HL-60 (cell line): ENCODE results near the gene KRT86.
A peak's percentile ranks its signal among the peaks of the same experiment; 100 is the strongest.

ENCODE experiments used
- DNase-seq, 2 experiments: peaks; one replicate each; pipeline ENCODE4 v3.0.0-alpha.2; 2010 to 2020; ENCODE audit warnings: low read depth in 1 of 2, low spot score in 1 of 2
- H3K27ac ChIP-seq: fragments of 250-450 bp; sonication (Bioruptor Pico); replicated peaks from 2 replicates; pipeline ENCODE4 v1.5.1; 2020; ENCODE audit warnings: mild to moderate bottlenecking, moderate library complexity
- H3K27me3 ChIP-seq: fragments of 250-450 bp; sonication (Bioruptor Pico); 2 replicates; pipeline ENCODE4 v1.5.1; 2021; ENCODE audit warnings: mild to moderate bottlenecking, moderate library complexity; ENCODE audit not compliant: insufficient read depth, poor library complexity, severe bottlenecking
- H3K4me3 ChIP-seq: replicated peaks from 2 replicates; pipeline ENCODE4 v1.5.1; 2011; ENCODE audit warnings: mild to moderate bottlenecking, control low read depth, low read length; ENCODE audit not compliant: insufficient read depth
- GABPA ChIP-seq: IDR thresholded peaks from 2 replicates; pipeline ENCODE4 v1.6.1; 2012; ENCODE audit warnings: low read depth
- POLR2AphosphoS5 ChIP-seq: IDR thresholded peaks from 2 replicates; pipeline ENCODE4 v1.6.1; 2012; ENCODE audit warnings: low read depth
- SPI1 ChIP-seq: IDR thresholded peaks from 2 replicates; pipeline ENCODE4 v1.6.1; 2012; ENCODE audit warnings: low read depth, mild to moderate bottlenecking, borderline replicate concordance
- TF ChIP-seq, protein P1 (sequence below): IDR thresholded peaks from 2 replicates; pipeline ENCODE4 v1.6.1; 2012; ENCODE audit warnings: low read depth; ENCODE audit not compliant: insufficient replicate concordance
- TF ChIP-seq, protein P2 (sequence below): IDR thresholded peaks from one replicate; pipeline ENCODE4 v1.5.1; 2011; ENCODE audit warnings: low read length, control low read depth, inconsistent platforms; ENCODE audit not compliant: insufficient read depth

KRT86 gene

DNA sequence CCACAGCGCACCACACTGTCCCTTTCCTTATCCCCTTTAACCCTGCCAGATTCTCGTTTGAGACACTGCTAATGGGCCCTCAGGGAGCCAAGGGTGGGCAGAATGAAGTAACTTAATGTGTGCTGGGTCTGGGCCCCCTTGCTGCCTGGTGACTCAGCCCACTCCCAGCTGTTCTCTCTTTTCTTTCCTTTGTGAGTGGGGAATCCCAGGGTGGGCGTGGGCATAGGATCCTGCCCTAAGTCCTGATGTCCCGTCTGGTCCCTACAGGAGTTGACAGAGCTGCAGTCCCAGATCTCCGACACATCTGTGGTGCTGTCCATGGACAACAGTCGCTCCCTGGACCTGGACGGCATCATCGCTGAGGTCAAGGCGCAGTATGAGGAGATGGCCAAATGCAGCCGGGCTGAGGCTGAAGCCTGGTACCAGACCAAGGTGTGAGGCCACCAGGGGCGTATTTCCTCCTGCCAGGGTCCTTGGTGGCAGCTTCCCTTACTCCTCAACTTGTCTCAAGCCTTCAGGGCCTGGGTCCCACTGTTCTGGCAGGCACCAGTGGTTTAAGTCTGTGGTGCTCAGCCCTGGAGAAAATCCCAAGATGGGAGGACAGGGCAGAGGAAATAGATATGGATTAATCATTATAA is 33.1 kb upstream of the KRT86 start:
- Histone ChIP-seq H3K4me3 (no peak overlapping the region), H3K27me3 (no peaks in the 10 kb centered on the region), H3K27ac (no peak overlapping the region)
- DNase-seq, result no peak
- no peak for TF ChIP-seq SPI1
- TF ChIP-seq POLR2AphosphoS5, result no peak
- TF ChIP-seq, protein P1, sequence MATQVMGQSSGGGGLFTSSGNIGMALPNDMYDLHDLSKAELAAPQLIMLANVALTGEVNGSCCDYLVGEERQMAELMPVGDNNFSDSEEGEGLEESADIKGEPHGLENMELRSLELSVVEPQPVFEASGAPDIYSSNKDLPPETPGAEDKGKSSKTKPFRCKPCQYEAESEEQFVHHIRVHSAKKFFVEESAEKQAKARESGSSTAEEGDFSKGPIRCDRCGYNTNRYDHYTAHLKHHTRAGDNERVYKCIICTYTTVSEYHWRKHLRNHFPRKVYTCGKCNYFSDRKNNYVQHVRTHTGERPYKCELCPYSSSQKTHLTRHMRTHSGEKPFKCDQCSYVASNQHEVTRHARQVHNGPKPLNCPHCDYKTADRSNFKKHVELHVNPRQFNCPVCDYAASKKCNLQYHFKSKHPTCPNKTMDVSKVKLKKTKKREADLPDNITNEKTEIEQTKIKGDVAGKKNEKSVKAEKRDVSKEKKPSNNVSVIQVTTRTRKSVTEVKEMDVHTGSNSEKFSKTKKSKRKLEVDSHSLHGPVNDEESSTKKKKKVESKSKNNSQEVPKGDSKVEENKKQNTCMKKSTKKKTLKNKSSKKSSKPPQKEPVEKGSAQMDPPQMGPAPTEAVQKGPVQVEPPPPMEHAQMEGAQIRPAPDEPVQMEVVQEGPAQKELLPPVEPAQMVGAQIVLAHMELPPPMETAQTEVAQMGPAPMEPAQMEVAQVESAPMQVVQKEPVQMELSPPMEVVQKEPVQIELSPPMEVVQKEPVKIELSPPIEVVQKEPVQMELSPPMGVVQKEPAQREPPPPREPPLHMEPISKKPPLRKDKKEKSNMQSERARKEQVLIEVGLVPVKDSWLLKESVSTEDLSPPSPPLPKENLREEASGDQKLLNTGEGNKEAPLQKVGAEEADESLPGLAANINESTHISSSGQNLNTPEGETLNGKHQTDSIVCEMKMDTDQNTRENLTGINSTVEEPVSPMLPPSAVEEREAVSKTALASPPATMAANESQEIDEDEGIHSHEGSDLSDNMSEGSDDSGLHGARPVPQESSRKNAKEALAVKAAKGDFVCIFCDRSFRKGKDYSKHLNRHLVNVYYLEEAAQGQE, result no peak
- no peak for TF ChIP-seq GABPA
- TF ChIP-seq, protein P2, sequence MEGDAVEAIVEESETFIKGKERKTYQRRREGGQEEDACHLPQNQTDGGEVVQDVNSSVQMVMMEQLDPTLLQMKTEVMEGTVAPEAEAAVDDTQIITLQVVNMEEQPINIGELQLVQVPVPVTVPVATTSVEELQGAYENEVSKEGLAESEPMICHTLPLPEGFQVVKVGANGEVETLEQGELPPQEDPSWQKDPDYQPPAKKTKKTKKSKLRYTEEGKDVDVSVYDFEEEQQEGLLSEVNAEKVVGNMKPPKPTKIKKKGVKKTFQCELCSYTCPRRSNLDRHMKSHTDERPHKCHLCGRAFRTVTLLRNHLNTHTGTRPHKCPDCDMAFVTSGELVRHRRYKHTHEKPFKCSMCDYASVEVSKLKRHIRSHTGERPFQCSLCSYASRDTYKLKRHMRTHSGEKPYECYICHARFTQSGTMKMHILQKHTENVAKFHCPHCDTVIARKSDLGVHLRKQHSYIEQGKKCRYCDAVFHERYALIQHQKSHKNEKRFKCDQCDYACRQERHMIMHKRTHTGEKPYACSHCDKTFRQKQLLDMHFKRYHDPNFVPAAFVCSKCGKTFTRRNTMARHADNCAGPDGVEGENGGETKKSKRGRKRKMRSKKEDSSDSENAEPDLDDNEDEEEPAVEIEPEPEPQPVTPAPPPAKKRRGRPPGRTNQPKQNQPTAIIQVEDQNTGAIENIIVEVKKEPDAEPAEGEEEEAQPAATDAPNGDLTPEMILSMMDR, result no peak

DNA sequence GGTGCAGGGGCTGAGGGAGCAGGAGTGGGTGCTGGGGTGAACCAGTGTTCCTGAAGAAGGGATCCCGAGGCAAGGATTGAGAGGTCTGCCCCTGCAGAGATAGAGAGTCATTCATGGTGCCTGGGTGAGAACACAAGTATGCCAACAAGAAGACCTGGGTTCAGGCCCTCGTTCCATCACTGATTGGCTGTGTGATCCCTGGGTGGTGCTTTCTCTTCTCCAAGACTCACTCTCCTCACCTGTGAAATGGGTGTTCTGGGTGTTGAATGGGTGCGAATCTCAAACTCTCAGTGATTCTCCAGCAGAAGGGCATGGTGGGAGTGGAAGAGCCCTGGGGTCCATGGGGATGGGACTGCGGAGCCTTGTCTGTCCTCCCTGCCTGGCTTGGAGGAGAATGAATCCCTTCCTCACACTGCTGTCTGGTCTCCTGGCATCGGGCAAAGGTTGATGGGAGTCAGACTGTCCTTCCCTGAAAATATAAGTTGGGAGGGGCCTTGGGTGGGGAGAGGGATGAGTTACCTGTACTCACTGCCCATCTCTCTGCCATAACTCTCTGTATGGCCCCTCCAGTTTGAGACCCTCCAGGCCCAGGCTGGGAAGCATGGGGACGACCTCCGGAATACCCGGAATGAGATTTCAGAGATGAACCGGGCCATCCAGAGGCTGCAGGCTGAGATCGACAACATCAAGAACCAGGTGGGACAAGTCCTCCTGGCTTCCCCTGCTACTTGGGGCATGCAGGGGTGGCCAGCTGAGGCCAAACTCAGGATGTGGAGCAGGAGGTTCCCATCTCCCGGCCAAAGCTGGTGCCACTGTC is 31.8 kb upstream of the KRT86 start:
- TF ChIP-seq GABPA (no peak), POLR2AphosphoS5 (no peak)
- TF ChIP-seq, protein P2, result no peak
- no peak for DNase-seq
- no peak overlapping the region for H3K4me3 ChIP-seq
- H3K27ac ChIP-seq, result no peak overlapping the region
- H3K27me3 ChIP-seq, result no peaks in the 10 kb centered on the region

DNA sequence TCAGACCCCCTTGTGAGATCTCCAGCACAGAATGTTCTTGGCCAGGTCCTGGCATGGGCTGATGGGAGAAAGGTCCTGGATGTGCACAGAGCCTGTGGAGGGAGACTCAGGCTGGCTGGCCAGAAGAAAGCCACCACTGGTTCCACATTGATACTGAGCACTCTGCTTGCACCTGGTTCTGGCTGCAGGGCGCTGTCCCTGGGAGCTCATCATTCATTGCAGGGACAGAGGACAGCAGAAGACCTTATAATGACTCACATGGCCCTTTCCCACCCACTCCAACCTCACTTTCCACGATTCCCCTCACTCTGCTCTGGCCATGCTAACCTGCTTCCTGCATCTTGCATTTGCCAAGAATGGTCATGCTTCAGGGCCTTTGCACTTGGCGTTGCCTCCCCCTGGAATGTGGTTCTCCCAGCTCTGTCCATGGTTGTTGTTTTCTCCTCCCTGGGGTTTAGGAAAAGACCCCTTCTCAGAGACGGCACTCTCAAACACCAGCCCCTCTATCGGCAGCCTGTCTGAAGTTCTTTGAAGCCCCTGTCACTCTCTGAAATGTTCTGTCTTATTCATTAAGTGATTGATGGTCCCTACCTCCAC is 31.1 kb upstream of the KRT86 start:
- no peak for DNase-seq
- Histone ChIP-seq H3K27me3 (no peaks in the 10 kb centered on the region), H3K27ac (no peak overlapping the region), H3K4me3 (no peak overlapping the region)
- TF ChIP-seq GABPA, result no peak
- TF ChIP-seq, protein P1, result no peak

DNA sequence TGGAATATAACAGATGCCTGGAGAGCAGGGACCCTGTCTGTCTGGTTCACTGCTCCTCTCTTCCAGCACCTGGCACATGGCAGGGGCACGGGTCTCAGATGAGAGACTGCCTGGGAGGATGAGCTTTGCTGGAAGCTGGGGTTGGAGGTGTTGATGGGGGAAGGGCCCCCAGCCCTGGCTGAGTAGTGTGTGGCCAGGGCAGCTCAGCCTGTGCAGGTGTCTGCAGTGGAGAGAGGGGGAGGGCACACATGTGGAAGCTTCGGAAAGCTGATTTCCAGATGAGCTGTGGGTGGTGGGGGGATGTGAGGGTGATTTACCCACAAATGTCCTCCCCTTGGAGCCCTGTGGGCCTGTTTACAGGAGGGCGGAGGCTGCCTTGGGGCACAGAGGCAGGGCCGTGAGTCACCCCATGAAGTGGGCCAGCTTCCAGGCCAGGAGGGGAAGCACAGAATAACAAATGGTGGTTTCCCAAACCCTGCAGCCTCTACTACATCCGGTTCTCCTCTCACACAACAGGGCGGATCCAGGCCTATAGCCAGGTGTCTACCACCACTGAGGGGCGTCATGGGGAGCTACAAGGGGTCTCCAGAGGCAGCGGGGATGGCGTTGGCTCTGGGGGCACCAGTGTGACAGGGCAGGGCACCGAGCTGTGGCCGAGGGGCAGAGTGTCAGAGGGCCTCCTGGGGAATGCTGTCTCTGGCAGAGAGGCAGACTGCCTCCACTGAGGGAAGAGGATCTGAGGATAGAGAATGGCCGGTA is 30.4 kb upstream of the KRT86 start:
- peak; percentile 57 to 76 for DNase-seq
- Histone ChIP-seq H3K27ac (peak overlapping the region; percentile 30; the same call in 1 of the 2 replicates), H3K27me3 (no peaks in the 10 kb centered on the region), H3K4me3 (no peak overlapping the region)
- TF ChIP-seq, protein P2, result no peak
- TF ChIP-seq SPI1, result no peak
- no peak for TF ChIP-seq POLR2AphosphoS5
- TF ChIP-seq, protein P1, result no peak
- no peak; the same call in 1 of the 2 replicates for TF ChIP-seq GABPA
